ENCODE measurements around the gene CHRDL2. TPM values are rescaled to one million over a fixed set of nuclear protein-coding genes. Genes with fewer than 3 reads are reported as not detected.
A peak's percentile ranks its signal among the peaks of the same experiment; 100 is the strongest.

Gene CHRDL2
- total RNA-seq, 1 donor from 2014 or later = 0.52 TPM

DNA sequence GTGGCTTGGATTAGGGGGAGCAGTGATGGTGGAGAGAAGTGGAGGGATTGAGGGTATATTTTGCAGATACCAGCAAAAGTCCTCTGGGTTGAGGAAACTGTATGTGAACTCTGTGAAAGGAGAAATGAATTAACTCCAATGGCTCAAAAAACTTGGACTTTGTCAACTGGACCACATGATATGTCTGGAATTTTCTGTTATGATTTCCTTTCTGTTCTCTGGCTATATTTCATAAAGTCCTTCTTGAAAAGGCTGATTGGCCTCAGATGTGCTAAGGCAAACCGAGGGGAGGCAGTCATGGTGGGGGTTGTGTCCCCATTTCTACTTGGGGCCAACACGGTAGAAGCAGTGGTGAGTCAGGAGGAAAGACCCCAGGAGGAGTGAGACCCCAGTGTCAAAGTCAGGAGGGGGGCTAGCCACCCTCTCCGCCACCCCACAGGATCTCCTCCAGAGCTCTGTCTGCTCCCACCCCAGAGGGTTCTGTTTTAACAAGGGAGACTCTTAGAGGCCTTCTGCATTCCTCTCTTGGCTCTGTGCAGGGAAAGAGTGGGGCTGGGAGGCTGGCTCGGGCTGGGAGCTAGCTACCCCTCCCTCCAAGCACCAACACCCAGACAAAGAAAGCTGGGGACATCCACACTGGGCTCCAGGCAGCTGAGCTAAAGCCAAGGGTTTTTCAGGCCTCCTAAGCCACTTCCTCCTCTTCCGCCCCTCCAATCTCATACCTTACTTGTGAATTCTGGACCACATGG, 13.8 kb downstream of the CHRDL2 start:
- Histone ChIP-seq H3K4me1 (ENCODE audit: control insufficient read depth in 3 of 3, insufficient read depth in 3 of 3, low read length in 3 of 3) (peaks cover 12 to 19% (median 17%) of the 10 kb centered on the region in 3 donors), H3K36me3 (ENCODE audit: control insufficient read depth in 3 of 3, insufficient read depth in 3 of 3, low read length in 3 of 3) (no peaks in the 10 kb centered on the region), H3K4me3 (ENCODE audit: low read length in 3 of 3) (no peak overlapping the region), H3K9me3 (ENCODE audit: control insufficient read depth in 3 of 3, low read length in 3 of 3) (no peaks in the 10 kb centered on the region), H3K27ac (ENCODE audit: low read depth, low read length) (no peak overlapping the region), H3K9ac (ENCODE audit: low read depth in 1 of 3, low read length in 3 of 3) (no peak overlapping the region), H3K27me3 (ENCODE audit: control insufficient read depth in 3 of 3, insufficient read depth in 3 of 3, low read length in 3 of 3) (no peaks in the 10 kb centered on the region)

DNA sequence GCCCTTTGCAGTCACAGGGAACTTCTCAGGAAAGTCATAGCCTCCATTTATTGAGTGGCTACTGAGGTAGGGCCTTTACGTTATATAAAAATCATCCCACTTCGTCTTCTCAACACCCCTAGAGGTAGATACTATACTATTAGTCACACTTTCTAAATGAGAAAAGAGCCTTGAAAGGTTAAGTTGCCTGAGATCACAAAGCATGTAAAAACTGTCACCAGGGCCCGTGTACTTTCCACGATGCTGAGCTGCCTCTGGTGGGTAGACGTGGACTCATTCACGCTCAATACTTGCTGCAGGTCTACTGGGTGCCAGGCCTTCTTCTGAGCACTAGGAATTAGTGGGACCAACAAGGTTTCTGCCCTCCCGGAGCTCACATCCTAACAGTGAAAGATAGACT, 16.3 kb downstream of the CHRDL2 start:
- H3K36me3 ChIP-seq (ENCODE audit: control insufficient read depth in 3 of 3, insufficient read depth in 3 of 3, low read length in 3 of 3) = no peaks in the 10 kb centered on the region
- H3K9ac ChIP-seq (ENCODE audit: low read depth in 1 of 3, low read length in 3 of 3) = no peak overlapping the region
- H3K4me3 ChIP-seq (ENCODE audit: low read length in 3 of 3) = no peak overlapping the region
- H3K27me3 ChIP-seq (ENCODE audit: control insufficient read depth in 3 of 3, insufficient read depth in 3 of 3, low read length in 3 of 3) = no peaks in the 10 kb centered on the region
- H3K9me3 ChIP-seq (ENCODE audit: control insufficient read depth in 3 of 3, low read length in 3 of 3) = no peaks in the 10 kb centered on the region
- no peak overlapping the region for H3K27ac ChIP-seq (ENCODE audit: low read depth, low read length)
- H3K4me1 ChIP-seq (ENCODE audit: control insufficient read depth in 3 of 3, insufficient read depth in 3 of 3, low read length in 3 of 3) = peaks cover 0 to 3% (median 0%) of the 10 kb centered on the region in 3 donors

DNA sequence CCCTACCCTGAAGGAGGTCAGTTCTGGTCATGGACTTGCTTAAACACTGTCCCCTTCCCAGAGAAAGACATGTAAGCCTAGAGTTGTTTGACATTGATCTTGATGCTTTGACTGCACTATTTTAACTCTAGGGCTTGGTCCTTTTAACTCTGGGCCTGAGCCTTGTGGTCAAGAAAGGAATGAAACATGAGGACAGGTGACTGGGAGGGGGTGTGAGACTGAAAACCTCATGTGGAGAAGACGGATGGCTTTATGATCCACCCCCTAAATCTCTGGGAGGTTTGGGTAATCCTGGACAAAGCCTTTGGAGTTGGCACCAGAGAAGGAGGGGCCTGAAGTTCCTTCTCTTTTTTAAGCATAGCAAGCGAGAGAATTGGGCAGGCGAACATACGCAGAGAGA, 17.5 kb downstream of the CHRDL2 start:
- H3K27ac ChIP-seq (ENCODE audit: low read depth, low read length) = no peak overlapping the region
- no peak overlapping the region for H3K4me3 ChIP-seq (ENCODE audit: low read length in 3 of 3)
- H3K27me3 ChIP-seq (ENCODE audit: control insufficient read depth in 3 of 3, insufficient read depth in 3 of 3, low read length in 3 of 3) = no peaks in the 10 kb centered on the region
- H3K4me1 ChIP-seq (ENCODE audit: control insufficient read depth in 3 of 3, insufficient read depth in 3 of 3, low read length in 3 of 3) = peaks cover 0 to 3% (median 0%) of the 10 kb centered on the region in 3 donors
- no peaks in the 10 kb centered on the region for H3K9me3 ChIP-seq (ENCODE audit: control insufficient read depth in 3 of 3, low read length in 3 of 3)
- no peak overlapping the region for H3K9ac ChIP-seq (ENCODE audit: low read depth in 1 of 3, low read length in 3 of 3)
- H3K36me3 ChIP-seq (ENCODE audit: control insufficient read depth in 3 of 3, insufficient read depth in 3 of 3, low read length in 3 of 3) = no peaks in the 10 kb centered on the region

DNA sequence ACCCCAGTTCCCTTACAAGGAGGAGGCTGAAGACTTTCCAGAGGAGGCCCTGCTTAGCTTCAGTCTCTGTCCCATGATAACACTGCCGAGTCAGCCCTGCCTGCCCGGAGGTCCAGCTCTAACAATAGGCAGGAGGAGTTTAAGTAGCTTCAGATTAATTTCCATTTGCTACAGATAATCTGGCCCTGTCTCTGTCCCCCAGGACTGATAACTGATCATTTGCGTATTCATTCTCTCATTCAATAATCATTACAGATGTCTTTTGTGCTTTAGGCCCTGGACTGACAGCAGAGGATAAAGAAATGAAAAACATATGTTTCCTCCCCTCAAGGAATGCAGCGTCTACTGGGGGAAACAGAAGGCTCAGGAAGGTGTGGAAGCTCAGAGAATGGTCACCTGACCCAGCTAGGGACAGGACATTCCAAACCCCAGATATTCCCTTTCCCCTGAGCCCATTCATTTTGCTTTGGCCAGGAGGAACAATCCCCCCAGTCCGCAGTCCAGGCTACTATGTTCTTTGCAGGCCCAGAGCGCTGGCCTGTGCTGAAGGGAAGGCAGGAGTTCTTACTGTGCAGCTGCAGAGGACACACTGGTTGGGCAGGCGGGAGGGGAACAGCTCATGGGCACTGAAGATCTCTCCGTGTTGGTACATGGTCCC, 20.8 kb downstream of the CHRDL2 start:
- Histone ChIP-seq H3K4me3 (ENCODE audit: low read length in 3 of 3) (no peak overlapping the region), H3K9ac (ENCODE audit: low read depth in 1 of 3, low read length in 3 of 3) (no peak overlapping the region), H3K27me3 (ENCODE audit: control insufficient read depth in 3 of 3, insufficient read depth in 3 of 3, low read length in 3 of 3) (no peaks in the 10 kb centered on the region), H3K9me3 (ENCODE audit: control insufficient read depth in 3 of 3, low read length in 3 of 3) (no peaks in the 10 kb centered on the region), H3K27ac (ENCODE audit: low read depth, low read length) (no peak overlapping the region), H3K36me3 (ENCODE audit: control insufficient read depth in 3 of 3, insufficient read depth in 3 of 3, low read length in 3 of 3) (no peaks in the 10 kb centered on the region), H3K4me1 (ENCODE audit: control insufficient read depth in 3 of 3, insufficient read depth in 3 of 3, low read length in 3 of 3) (peaks cover 0 to 3% (median 0%) of the 10 kb centered on the region in 3 donors)

DNA sequence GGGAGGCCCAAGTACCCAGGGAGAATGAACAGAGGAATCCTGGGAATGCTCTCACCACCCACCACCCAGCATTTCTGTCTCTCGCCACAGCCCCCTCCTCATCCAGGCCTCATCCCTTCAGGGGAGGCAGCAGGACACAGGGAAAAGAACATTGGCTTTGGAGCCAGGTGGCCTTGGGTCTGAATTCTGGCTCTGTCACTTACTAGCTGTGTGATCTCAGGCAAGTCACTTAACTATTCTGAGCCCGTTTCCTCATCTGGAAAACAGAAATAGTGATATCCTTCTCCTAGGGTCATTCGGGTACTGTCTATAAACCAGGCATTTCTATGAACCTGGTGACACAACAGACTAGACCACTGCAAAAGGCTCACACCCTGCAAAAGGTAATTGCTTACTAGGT, 22.1 kb downstream of the CHRDL2 start:
- H3K9ac ChIP-seq (ENCODE audit: low read depth in 1 of 3, low read length in 3 of 3) = no peak overlapping the region
- H3K36me3 ChIP-seq (ENCODE audit: control insufficient read depth in 3 of 3, insufficient read depth in 3 of 3, low read length in 3 of 3) = no peaks in the 10 kb centered on the region
- H3K27ac ChIP-seq (ENCODE audit: low read depth, low read length) = no peak overlapping the region
- H3K4me3 ChIP-seq (ENCODE audit: low read length in 3 of 3) = no peak overlapping the region
- H3K27me3 ChIP-seq (ENCODE audit: control insufficient read depth in 3 of 3, insufficient read depth in 3 of 3, low read length in 3 of 3) = no peaks in the 10 kb centered on the region
- H3K4me1 ChIP-seq (ENCODE audit: control insufficient read depth in 3 of 3, insufficient read depth in 3 of 3, low read length in 3 of 3) = peaks cover 0 to 3% (median 0%) of the 10 kb centered on the region in 3 donors
- no peaks in the 10 kb centered on the region for H3K9me3 ChIP-seq (ENCODE audit: control insufficient read depth in 3 of 3, low read length in 3 of 3)

DNA sequence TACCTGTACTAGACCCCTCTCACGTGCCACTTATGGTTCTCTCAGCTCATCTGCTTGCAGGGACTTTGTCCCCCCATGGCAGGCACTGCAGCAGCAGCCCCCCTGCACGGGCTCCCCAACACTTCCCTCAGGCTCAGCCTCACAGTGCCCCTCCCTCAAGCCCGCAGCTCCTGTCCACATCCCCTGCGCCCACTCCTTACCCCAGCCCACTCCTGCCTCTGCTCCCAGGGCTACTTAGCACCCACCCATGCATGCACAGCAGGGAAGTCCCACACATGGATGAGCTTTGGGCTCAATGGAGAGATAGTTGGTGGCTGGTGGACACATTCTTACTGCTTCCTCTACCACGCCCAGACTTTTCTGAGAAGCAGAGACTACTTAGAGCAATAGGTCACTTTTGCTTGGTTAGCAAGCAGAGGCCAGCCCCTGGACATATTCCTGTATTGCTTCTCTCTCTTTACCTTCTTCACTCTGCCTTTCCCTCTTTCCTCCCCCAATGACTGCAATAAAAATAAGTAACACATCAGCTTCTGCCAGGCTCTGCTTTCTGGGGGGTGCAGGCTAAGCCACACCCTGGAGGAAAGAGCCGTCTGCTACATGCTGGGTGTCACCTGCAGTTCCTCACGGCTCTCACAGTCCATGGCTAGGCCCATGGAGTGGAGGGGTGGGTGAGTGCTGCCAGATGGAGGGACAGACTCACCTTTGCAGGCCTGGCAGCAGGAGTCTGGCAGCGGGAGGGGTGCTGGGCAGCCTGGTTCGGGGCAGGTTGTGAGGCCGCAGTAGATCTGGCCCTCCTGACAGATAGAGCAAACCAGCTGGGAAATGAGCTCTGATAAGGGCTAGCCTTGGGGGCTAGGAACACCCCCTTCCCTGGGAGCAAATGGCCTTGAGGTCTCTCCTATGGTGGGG, 23.4 kb downstream of the CHRDL2 start:
- no peak overlapping the region for H3K4me3 ChIP-seq (ENCODE audit: low read length in 3 of 3)
- no peak overlapping the region for H3K9ac ChIP-seq (ENCODE audit: low read depth in 1 of 3, low read length in 3 of 3)
- no peaks in the 10 kb centered on the region for H3K9me3 ChIP-seq (ENCODE audit: control insufficient read depth in 3 of 3, low read length in 3 of 3)
- no peak overlapping the region for H3K27ac ChIP-seq (ENCODE audit: low read depth, low read length)
- H3K36me3 ChIP-seq (ENCODE audit: control insufficient read depth in 3 of 3, insufficient read depth in 3 of 3, low read length in 3 of 3) = no peaks in the 10 kb centered on the region
- no peaks in the 10 kb centered on the region for H3K4me1 ChIP-seq (ENCODE audit: control insufficient read depth in 3 of 3, insufficient read depth in 3 of 3, low read length in 3 of 3)
- no peaks in the 10 kb centered on the region for H3K27me3 ChIP-seq (ENCODE audit: control insufficient read depth in 3 of 3, insufficient read depth in 3 of 3, low read length in 3 of 3)

DNA sequence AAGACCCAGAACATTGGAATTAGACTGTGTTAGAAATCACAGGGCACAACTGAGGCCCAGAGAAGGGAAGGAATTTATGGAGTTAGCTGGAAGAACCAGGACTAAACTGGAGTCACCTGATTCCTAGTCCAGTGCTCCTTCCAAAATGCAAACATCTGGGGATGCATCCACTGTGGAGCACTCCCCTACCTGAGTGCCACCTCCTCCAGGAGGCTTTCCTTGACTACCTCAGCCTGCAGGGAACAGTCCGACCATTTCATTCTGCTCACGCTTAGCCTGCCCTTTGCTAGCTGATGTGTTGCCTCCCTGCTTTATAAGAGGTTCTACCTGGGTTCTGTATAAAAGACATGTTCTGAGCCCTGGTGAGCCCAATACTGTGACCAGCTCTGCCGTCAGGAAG, 24.0 kb downstream of the CHRDL2 start:
- Histone ChIP-seq H3K4me3 (ENCODE audit: low read length in 3 of 3) (no peak overlapping the region), H3K36me3 (ENCODE audit: control insufficient read depth in 3 of 3, insufficient read depth in 3 of 3, low read length in 3 of 3) (no peaks in the 10 kb centered on the region), H3K27me3 (ENCODE audit: control insufficient read depth in 3 of 3, insufficient read depth in 3 of 3, low read length in 3 of 3) (no peaks in the 10 kb centered on the region), H3K9me3 (ENCODE audit: control insufficient read depth in 3 of 3, low read length in 3 of 3) (no peaks in the 10 kb centered on the region), H3K9ac (ENCODE audit: low read depth in 1 of 3, low read length in 3 of 3) (peak overlapping the region in 1 of 3 donors; percentile 25), H3K27ac (ENCODE audit: low read depth, low read length) (no peak overlapping the region), H3K4me1 (ENCODE audit: control insufficient read depth in 3 of 3, insufficient read depth in 3 of 3, low read length in 3 of 3) (no peaks in the 10 kb centered on the region)

DNA sequence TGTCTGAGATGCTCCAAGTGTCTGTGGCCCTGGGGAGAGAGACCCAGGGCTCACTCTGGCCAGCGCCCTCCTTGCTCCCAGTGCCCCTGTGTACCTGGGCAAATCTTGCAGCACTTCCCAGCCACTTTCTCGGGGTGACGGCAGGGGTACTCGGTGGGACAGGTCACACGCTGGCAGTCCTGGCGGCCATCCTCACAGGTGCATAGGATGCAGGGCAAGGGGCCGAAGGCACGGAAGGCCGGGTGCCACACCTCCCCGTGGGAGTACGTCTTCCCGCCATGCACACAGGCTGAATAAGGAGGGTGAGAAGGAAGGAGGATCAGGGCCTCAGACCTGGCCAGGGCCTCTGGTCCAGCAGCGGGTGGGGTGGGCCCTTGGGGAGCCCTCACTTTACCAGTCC, 28.0 kb downstream of the CHRDL2 start:
- Histone ChIP-seq H3K27ac (ENCODE audit: low read depth, low read length) (no peak overlapping the region), H3K4me1 (ENCODE audit: control insufficient read depth in 3 of 3, insufficient read depth in 3 of 3, low read length in 3 of 3) (no peaks in the 10 kb centered on the region), H3K36me3 (ENCODE audit: control insufficient read depth in 3 of 3, insufficient read depth in 3 of 3, low read length in 3 of 3) (no peaks in the 10 kb centered on the region), H3K9ac (ENCODE audit: low read depth in 1 of 3, low read length in 3 of 3) (no peak overlapping the region), H3K9me3 (ENCODE audit: control insufficient read depth in 3 of 3, low read length in 3 of 3) (no peaks in the 10 kb centered on the region), H3K4me3 (ENCODE audit: low read length in 3 of 3) (no peak overlapping the region), H3K27me3 (ENCODE audit: control insufficient read depth in 3 of 3, insufficient read depth in 3 of 3, low read length in 3 of 3) (no peaks in the 10 kb centered on the region)

DNA sequence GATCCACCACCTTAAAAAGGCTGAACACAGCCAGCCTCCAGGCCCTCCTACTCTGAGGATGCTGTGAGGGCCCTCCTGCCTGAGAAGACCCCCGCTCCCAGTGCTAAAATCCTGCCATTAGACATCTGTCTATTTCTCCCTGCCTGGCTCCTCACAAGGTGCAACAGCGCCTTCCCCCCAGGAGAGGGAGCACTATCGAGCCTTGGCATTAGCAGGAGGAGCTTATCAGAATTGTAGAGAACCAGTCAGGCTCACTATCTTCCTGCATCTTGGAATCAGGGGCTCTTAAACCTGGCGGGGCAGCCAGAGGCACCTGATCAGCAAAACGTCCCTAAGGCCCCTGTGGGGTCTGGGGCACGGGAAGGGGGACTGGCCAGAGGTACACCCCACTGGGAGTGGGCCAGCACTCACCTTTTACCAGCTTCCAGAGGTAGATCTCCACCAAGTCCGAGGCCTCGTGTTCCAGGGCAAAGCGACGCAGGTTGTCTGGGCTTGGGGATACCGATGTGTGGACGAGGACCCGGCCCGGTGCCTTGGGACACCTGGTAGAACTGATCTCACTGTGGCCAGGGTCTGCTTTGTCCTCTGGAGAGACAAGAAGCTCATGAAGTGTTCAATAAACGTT, 28.7 kb downstream of the CHRDL2 start:
- Histone ChIP-seq H3K4me3 (ENCODE audit: low read length in 3 of 3) (no peak overlapping the region), H3K9ac (ENCODE audit: low read depth in 1 of 3, low read length in 3 of 3) (peak overlapping the region in 1 of 3 donors; percentile 7), H3K27me3 (ENCODE audit: control insufficient read depth in 3 of 3, insufficient read depth in 3 of 3, low read length in 3 of 3) (no peaks in the 10 kb centered on the region), H3K36me3 (ENCODE audit: control insufficient read depth in 3 of 3, insufficient read depth in 3 of 3, low read length in 3 of 3) (no peaks in the 10 kb centered on the region), H3K4me1 (ENCODE audit: control insufficient read depth in 3 of 3, insufficient read depth in 3 of 3, low read length in 3 of 3) (peaks cover 2 to 3% (median 2%) of the 10 kb centered on the region in 3 donors), H3K9me3 (ENCODE audit: control insufficient read depth in 3 of 3, low read length in 3 of 3) (no peaks in the 10 kb centered on the region), H3K27ac (ENCODE audit: low read depth, low read length) (no peak overlapping the region)

Data from skeletal muscle tissue (tissue), 4 donors.